Spleen (tissue), 11 donors: ENCODE measurements around the gene CSF2RB. TPM values are rescaled to one million over a fixed set of nuclear protein-coding genes. Genes with fewer than 3 reads are reported as not detected.

Experiments used
- DNase-seq: peaks from one replicate; pipeline ENCODE4 v3.0.0-alpha.2; 2020
- H3K27ac ChIP-seq, 8 donors: fragments of 200-600 bp; sonication (generic) in 7 of 8; 1 replicate in 4 of 8; 2 replicates in 4 of 8; pipeline versions ENCODE4 v1.5.0 to v1.8.0; 2016 to 2021; ENCODE audit warnings: inconsistent platforms in 4 of 8, mild to moderate bottlenecking in 4 of 8, moderate library complexity in 1 of 8
- H3K27me3 ChIP-seq, 7 donors: fragments of 200-600 bp; sonication (generic) in 6 of 7; replicated peaks in 1 of 7; 1 replicate in 4 of 7; 2 replicates in 3 of 7; pipeline versions ENCODE4 v1.5.0 to v1.8.0; 2016 to 2021; ENCODE audit warnings: inconsistent platforms in 3 of 7, mild to moderate bottlenecking in 1 of 7
- H3K36me3 ChIP-seq, 6 donors: fragments of 200-600 bp; sonication (generic) in 5 of 6; 1 replicate in 4 of 6; 2 replicates in 2 of 6; pipeline versions ENCODE4 v1.5.0 to v1.8.0; 2016 to 2021; ENCODE audit warnings: inconsistent platforms in 2 of 6
- H3K4me1 ChIP-seq, 6 donors: fragments of 200-600 bp; sonication (generic) in 5 of 6; 1 replicate in 3 of 6; 2 replicates in 3 of 6; pipeline versions ENCODE4 v1.5.0 to v1.8.0; 2016 to 2021; ENCODE audit warnings: inconsistent platforms in 3 of 6
- H3K4me3 ChIP-seq, 8 donors: fragments of 200-600 bp; sonication (generic) in 7 of 8; 1 replicate in 4 of 8; 2 replicates in 4 of 8; pipeline versions ENCODE4 v1.5.0 to v1.8.0; 2016 to 2021; ENCODE audit warnings: inconsistent platforms in 4 of 8, mild to moderate bottlenecking in 4 of 8, moderate library complexity in 2 of 8
- H3K9me3 ChIP-seq, 8 donors: fragments of 200-600 bp; sonication (generic) in 7 of 8; 1 replicate in 4 of 8; 2 replicates in 4 of 8; pipeline versions ENCODE4 v1.5.0 to v1.8.0; 2016 to 2021; ENCODE audit warnings: inconsistent platforms in 4 of 8
- CTCF ChIP-seq, 11 experiments: fragments of 200-600 bp in 7 of 11; fragments of 450-650 bp in 4 of 11; sonication (generic) in 4 of 11; IDR thresholded peaks in 8 of 11; conservative IDR thresholded peaks in 3 of 11; 1 replicate in 7 of 11; 2 replicates in 4 of 11; pipeline versions ENCODE4 v1.4.0 to v1.8.0; 2016 to 2021; ENCODE audit warnings: antibody characterized with exemption in 11 of 11, inconsistent platforms in 4 of 11, mild to moderate bottlenecking in 1 of 11
- POLR2A ChIP-seq, 3 donors: fragments of 450-650 bp; IDR thresholded peaks; one replicate each; pipeline ENCODE4 v1.5.1; 2017; ENCODE audit warnings: antibody characterized with exemption in 3 of 3, mild to moderate bottlenecking in 1 of 3
- POLR2AphosphoS5 ChIP-seq, 3 donors: sonication (generic); formaldehyde crosslinking; IDR thresholded peaks; one replicate each; pipeline ENCODE4 v1.5.1; 2017; ENCODE audit warnings: antibody characterized with exemption in 3 of 3
- WGBS, 5 donors: extraction: QIAGEN DNeasy Blood & Tissue Kit in 3 of 5; methylation state at CpG; one replicate each; pipeline versions ENCODE4 v1.1.5 to v1.1.7; 2013 to 2018; 5-methylcytosine and 5-hydroxymethylcytosine counted together
- intact Hi-C: fragments of 100-400 bp; cut with DNase I; formaldehyde crosslinking; loops from one replicate; pipeline ENCODE4 v1.15.0; 2023; ENCODE audit warnings: low total_unique reads
- polyA plus RNA-seq, 3 donors: library from polyadenylated mRNA; stranded (reverse); fragments of 200-250 nt; gene quantifications; one replicate each; pipeline ENCODE4 v1.2.1, GENCODE V29; 2013
- total RNA-seq, 7 donors: library from RNA; depleted of rRNA in 3 of 7; stranded (reverse); fragments of >200 nt in 3 of 7; fragmentation: NEBNext Ultra II Directional in 4 of 7; extraction: Animal tissue kit (Norgen Biotek cat#: 25700) in 4 of 7; gene quantifications; one replicate each; pipeline versions ENCODE4 v1.1.0 to v1.2.1, GENCODE V29; 2016 to 2021
- donor health status: healthy with polysubstance abuse.
- donor health status: DM: no; HTN: no; CAD: no; lungs with moderate emphysema.
- donor health status: DM: no; HTN: no; CAD: no.
- donor health status: Bipolar disorder and iron deficiency.
- donor health status: healthy.
- donor health status: DM: no; HTN: no; CAD: no.
- donor health status: DM: yes; HTN: yes; CAD: no.

The CSF2RB gene
- total and polyA plus RNA-seq, 10 donors, result 14.2 to 110 (median 45.9) TPM

DNA sequence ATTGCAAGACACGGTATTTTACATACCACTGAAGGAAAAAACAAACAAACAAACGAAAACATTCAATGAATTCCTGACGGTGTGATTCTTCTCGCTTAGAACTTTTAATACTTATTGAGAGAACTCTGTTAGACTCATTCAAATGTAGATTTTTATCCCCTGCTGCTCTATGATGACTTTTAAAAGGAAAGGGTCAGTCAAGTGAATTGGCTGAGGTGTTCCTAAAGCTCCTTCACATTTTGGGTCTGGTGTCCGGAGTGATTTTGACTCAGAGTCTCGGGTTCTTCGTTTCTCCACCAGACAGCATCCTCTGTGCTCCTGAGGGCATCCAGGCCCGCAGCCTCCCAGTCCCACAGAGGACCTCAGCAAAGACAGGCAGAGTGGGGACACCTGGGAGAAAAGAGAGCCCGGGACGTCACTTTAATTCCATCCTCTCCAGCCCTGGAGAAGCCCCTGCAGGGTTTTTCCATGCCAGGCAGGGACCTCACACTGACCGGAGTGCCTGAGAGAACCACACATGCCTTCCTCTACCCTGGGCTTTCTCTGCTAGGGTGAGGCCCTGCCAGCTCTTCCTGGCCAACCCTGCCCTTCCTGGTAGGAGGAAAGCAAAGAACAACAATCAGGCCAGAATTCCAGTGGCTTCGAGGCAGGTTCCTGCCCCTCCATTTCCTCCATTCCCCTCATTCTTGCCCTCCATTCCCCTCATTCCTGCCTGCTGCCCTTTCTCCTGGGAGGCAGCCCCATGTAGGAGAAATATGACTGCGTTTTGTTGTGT lies 1.4 kb upstream of the CSF2RB start:
- intact Hi-C loops, result no loop called here
- H3K4me3 ChIP-seq, result peak overlapping the region in 1 of 8 donors; percentile 73
- peaks cover 0 to 49% (median 17%) of the 10 kb centered on the region in 6 donors for H3K4me1 ChIP-seq
- H3K27me3 ChIP-seq, result no peaks in the 10 kb centered on the region
- no peak for DNase-seq
- 76 to 83% (median 82%) methylated on average over 13 of the region's 13 CpGs for WGBS, 5 donors
- H3K36me3 ChIP-seq, result no peaks in the 10 kb centered on the region
- no peaks in the 10 kb centered on the region for H3K9me3 ChIP-seq
- no peak for TF ChIP-seq POLR2A (IDR thresholded peaks at IDR 0.05)
- no peak for TF ChIP-seq POLR2AphosphoS5 (IDR thresholded peaks at IDR 0.05)
- no peak for TF ChIP-seq CTCF (IDR thresholded peaks at IDR 0.05 in 8 of 11, conservative IDR thresholded peaks at IDR 0.05 in 3 of 11)
- peak overlapping the region in 6 of 8 donors; percentile 20 to 92 (median 85) for H3K27ac ChIP-seq

DNA sequence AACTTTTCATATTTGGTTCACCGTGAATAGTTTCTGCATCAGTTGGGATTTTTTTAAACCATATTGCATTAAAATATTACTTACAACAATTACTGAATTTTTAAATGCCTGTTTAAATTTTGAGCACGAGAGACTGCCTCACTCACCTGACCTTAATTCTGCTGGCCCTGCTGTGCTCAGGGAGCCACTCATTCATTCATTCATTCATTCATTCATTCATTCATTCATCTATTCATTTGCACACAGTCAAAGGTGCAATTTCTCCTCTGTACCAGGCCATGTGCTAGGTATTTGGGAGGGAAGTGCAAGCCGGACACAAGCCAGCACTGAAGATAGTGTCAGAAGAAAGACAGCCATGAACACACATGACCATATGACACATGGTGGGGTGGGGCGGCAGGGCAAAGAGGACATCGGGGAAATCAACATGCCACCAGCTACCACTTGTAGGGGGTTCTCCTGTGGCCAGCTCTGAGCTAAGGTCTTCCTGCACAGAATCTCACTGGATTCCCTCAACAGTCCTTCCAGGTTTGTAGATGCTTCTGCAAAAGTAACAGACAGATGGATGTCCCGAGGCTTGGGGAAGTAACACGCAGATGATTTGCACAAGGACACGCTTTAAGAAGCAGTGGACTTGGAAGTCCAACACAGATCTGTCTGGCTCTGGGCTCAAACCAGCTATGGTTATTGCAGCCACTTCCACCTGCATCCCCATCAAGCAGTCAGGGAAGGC lies 568 bp upstream of the CSF2RB start:
- intact Hi-C loops, result no loop called here
- DNase-seq, result no peak
- TF ChIP-seq POLR2AphosphoS5 (IDR thresholded peaks at IDR 0.05) (no peak), CTCF (IDR thresholded peaks at IDR 0.05 in 8 of 11, conservative IDR thresholded peaks at IDR 0.05 in 3 of 11) (no peak), POLR2A (IDR thresholded peaks at IDR 0.05) (no peak)
- Histone ChIP-seq H3K9me3 (no peaks in the 10 kb centered on the region), H3K4me3 (peak overlapping the region in 4 of 8 donors; percentile 46 to 73 (median 50)), H3K27ac (peak overlapping the region in 7 of 8 donors; percentile 65 to 92 (median 83)), H3K27me3 (no peaks in the 10 kb centered on the region), H3K36me3 (no peaks in the 10 kb centered on the region), H3K4me1 (peaks cover 0 to 52% (median 17%) of the 10 kb centered on the region in 6 donors)
- 63 to 83% (median 69%) methylated on average over 8 of the region's 8 CpGs for WGBS, 5 donors

DNA sequence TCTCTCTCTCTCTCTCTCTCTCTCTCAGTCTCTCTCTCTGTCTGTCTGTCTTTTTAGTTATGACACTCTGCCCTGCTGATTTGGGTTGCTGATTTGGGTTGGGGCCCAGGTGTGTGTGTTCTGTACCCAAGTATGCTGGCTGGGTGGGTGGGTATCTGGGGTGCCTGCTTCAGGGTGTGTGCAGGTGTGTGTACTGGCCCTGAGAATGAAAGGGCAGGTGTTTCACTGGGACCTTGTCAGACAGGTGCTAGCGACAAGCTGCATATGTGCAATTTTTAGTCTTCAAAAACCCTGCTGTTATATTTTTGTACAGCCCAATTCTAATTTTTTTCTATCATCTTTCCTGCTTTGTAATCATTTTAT lies 943 bp downstream of the CSF2RB start:
- TF ChIP-seq POLR2AphosphoS5 (IDR thresholded peaks at IDR 0.05) (no peak), CTCF (IDR thresholded peaks at IDR 0.05 in 8 of 11, conservative IDR thresholded peaks at IDR 0.05 in 3 of 11) (no peak), POLR2A (IDR thresholded peaks at IDR 0.05) (no peak)
- Histone ChIP-seq H3K4me1 (peaks cover 0 to 67% (median 17%) of the 10 kb centered on the region in 6 donors), H3K27me3 (no peaks in the 10 kb centered on the region), H3K4me3 (peak overlapping the region in 7 of 8 donors; percentile 37 to 73 (median 49)), H3K27ac (peak overlapping the region in 7 of 8 donors; percentile 65 to 92 (median 83)), H3K9me3 (peaks cover 0 to 7% (median 0%) of the 10 kb centered on the region in 8 donors), H3K36me3 (peaks cover 0 to 9% (median 0%) of the 10 kb centered on the region in 6 donors)
- intact Hi-C loops, result no loop called here
- 63 to 84% (median 75%) methylated on average over 1 of the region's 1 CpG for WGBS, 5 donors
- no peak for DNase-seq

DNA sequence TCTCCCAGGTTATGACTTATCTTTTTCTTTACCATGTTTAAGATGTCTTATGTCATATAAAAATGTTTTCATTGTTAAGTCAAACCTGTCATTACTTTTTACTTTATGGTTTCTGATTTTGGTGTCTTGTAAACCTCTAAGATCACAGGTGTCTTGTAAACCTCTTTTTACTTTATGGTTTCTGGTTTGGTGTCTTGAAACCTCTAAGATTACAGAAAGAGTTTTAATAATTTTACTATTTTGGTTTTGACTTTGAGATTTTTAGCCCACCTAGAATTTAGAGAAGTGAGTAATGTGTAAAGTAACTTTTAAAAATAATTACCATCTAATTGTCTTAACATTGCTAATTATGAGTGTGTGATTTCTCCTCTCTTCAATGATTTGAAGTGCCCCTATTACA lies 2.6 kb downstream of the CSF2RB start:
- Histone ChIP-seq H3K4me3 (no peak overlapping the region), H3K4me1 (peaks cover 0 to 83% (median 25%) of the 10 kb centered on the region in 6 donors), H3K9me3 (peaks cover 0 to 7% (median 0%) of the 10 kb centered on the region in 8 donors), H3K36me3 (peaks cover 0 to 15% (median 0%) of the 10 kb centered on the region in 6 donors), H3K27me3 (no peaks in the 10 kb centered on the region), H3K27ac (no peak overlapping the region)
- DNase-seq, result no peak
- intact Hi-C loops, result no loop called here
- TF ChIP-seq POLR2A (IDR thresholded peaks at IDR 0.05) (no peak), POLR2AphosphoS5 (IDR thresholded peaks at IDR 0.05) (no peak), CTCF (IDR thresholded peaks at IDR 0.05 in 8 of 11, conservative IDR thresholded peaks at IDR 0.05 in 3 of 11) (no peak)
